NOMO-1 (cell line): ENCODE data around the gene SERINC5.

Source experiments
- DNase-seq, 2 experiments: peaks; one replicate each; lab custom pipeline; 2025; ENCODE audit not compliant: unreplicated experiment in 2 of 2; lab: John Stamatoyannopoulos, UW

SERINC5 gene

DNA sequence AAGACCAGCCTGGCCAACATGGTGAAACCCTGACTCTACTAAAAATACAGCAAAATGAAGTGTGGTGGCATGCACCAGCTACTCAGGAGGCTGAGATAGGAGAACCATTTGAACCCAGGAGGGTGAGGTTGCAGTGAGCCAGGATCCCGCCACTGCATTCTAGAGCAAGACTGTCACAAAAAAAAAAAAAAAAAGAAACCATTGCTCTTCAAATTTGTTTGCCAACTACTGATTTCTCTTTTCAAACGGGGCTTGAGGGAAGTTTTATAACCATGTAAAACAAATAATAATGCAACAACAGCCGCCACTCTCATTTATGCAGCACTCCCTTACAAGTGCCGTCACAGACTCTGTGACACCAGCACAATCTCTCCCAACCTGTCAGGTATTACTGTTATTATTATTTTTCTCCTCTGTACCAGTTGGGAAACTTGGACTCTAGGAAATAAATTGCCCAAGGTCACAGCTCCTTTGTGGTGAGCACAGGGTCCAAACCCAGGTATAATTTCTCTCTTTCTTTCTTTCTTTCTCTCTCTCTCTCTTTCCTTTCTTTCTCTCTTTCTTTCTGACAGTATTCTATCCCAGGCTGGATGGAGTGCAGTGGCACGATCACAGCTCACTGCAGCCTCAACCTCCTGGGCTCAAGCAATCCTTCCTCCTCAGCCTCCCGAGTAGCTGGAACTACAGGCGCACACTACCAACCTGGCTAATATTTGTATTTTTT, 25.4 kb downstream of the SERINC5 start:
- no peak for DNase-seq

DNA sequence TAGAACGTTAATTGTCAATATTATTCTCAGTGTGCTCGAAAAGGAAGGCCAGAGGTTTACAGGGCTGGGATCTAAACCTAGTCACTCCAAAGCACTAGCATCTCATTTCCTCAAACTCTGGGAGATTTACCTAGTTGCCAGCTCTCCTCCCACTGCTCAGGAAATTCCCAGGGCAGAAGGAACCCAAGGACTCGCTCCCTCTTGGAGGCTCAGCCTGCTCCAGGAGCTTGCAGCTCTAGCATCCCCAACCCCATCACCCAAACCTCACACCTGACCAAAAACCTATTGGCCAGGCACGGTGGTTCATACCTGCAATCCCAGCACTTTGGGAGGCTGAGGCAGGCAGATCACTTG, 26.0 kb downstream of the SERINC5 start:
- DNase-seq, result no peak

- DNase-seq, result no peak
Observed at GRCh38 chr5:80227979-80228596, 27.8 kb downstream of the SERINC5 start.

- no peak for DNase-seq
Observed at GRCh38 chr5:80225934-80226326, 29.9 kb downstream of the SERINC5 start.

GRCh38 chr5:80225189-80225933, 30.5 kb downstream of the SERINC5 start:
- DNase-seq, result no peak

- no peak for DNase-seq
Observed at GRCh38 chr5:80223561-80223960, 32.3 kb downstream of the SERINC5 start.

GRCh38 chr5:80220245-80220897, 35.5 kb downstream of the SERINC5 start:
- DNase-seq, result no peak

- no peak for DNase-seq
Observed at GRCh38 chr5:80219391-80219790, 36.5 kb downstream of the SERINC5 start.

DNA sequence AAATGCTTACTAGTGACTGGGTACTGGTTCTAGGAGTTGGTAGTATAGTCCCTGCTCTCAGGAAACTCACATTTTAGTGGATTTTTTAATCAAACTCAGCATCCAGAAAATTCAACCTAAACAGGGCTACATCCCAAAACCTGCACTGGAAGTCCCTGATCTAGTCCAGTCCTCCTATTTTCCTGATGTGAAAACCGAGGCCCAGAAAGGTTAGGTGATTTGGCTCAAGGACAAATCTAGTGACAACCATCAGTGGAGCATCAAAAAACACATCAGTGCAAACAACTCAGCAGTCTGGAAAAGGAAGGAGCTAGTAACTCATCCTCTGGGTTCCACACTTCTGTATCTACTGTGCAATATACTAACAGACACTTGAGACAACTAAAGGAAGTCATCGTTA, 38.2 kb downstream of the SERINC5 start:
- DNase-seq, result no peak

- DNase-seq, result no peak
Observed at GRCh38 chr5:80216753-80217596, 38.9 kb downstream of the SERINC5 start.

DNA sequence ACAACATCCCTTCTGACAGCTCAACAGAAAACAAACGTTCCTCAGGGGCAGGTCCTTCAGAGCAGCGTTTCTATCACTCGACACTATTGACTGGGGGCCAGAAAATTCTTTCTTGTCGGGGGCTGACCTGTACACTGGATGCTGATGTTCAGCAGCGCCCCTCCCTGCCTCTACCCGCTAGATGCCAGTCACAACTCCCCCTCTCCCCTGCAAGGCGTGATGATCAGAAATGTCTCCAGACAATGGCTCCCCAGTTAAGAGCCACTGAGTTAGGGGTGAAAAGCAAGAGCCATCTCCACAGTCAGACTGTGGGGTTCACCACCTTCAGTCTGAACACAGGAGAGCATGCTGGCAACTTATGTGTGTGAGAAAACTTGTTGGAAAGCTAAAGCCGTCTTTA, 39.8 kb downstream of the SERINC5 start:
- DNase-seq, result no peak

DNA sequence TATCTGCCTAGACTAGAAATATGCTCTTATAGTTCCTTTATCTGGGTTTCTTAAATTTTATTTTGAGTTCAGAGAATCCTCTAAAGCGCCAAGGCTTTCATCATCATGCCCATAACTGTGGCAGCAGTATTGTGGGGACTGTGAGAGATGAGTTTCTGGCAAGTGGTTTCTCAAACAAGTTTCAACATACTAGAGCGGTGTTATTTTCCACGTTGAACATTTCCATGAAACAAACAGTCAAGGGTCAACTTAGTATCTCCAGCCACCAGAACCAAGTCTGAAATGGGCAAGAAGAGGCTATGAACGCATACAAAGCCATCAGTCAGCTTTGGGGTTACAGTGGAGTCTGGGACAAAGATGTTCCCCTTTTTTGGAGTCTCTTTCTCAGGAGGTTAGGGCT, 40.3 kb downstream of the SERINC5 start:
- DNase-seq, result peak; percentile 14 to 35

DNA sequence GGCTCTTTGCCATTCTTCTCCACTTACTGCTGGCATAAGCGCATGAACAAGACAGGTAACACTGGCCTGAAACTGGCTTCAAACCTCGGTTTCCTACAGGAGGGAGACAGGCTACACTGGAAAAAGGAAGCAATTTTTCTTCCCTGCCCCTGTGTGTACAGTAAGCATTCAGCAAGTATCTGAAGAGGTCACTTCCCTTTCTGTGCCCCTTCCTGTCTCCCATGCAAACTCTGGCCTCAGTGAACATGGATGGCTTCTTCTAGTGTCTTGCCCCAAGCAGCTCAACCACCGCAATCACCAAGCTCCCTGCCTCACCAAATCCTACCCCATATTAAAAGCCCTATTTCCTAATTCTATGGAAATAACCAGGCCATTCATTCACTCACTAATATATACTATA, 42.4 kb downstream of the SERINC5 start:
- peak; percentile 64 to 75 for DNase-seq

DNA sequence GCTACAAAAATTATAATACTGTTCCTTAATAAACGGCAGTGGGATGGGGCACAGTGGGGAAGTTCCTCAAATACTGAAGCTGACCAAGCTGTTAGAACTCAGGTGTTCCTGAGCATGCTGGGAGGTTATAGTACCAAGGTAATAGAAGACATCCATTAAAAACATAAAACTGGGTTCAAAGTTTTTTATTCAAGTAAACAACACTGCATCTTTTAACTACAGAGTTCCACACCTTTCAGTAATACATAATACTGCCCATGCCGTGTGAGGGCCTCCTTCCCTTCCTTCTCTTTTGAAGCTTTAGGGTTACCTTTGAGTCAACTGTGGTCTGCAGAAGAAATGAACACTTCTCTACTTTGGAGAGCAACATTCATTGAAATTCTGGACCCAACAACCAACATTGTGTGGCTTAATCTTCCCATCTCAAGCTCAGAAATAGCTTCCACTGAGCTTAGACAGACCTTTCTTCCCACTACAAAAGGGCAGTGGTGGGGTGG, 43.6 kb downstream of the SERINC5 start:
- no peak for DNase-seq

GRCh38 chr5:80211327-80211726, 44.5 kb downstream of the SERINC5 start:
- no peak for DNase-seq

- no peak for DNase-seq
Observed at GRCh38 chr5:80210014-80210413, 45.8 kb downstream of the SERINC5 start.

GRCh38 chr5:80208381-80208780, 47.5 kb downstream of the SERINC5 start:
- no peak for DNase-seq

GRCh38 chr5:80207832-80208231, 48.0 kb downstream of the SERINC5 start:
- DNase-seq, result no peak

DNA sequence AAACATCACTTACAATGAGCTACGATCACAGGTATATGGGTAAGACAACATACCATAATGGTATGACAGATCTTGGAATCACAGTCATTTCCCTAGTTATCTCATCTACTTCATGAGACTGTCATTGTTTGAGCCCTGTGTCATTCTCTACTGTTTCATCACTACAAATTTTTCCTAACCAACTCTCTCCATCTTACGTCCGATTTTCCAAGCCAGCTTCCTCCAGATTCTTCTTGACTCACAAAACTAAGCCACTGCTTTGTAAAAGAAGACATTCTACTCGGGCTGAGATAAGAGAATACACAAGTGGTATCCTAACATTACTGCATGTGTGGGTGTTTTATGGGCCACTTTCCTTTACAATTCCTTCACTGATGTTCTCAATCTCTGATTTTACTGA, 49.6 kb downstream of the SERINC5 start:
- DNase-seq, result no peak

GRCh38 chr5:80205846-80206245, 50.0 kb downstream of the SERINC5 start:
- DNase-seq, result no peak
